K562 (cell line): Measurements from ENCODE around the gene CKLF.

Experiments
- CTCF ChIP-seq, 3 experiments: IDR thresholded peaks in 2 of 3; conservative IDR thresholded peaks in 1 of 3; 2 replicates each; pipeline ENCODE4 v1.5.1; 2011 to 2012; ENCODE audit warnings: low read length in 3 of 3, mild to moderate bottlenecking in 3 of 3, control low read depth in 2 of 3, improper control_type of control experiment in 1 of 3, inconsistent platforms in 1 of 3, low read depth in 1 of 3, mixed read lengths in 1 of 3, moderate library complexity in 1 of 3; ENCODE audit not compliant: insufficient read depth in 2 of 3
- MTA3 ChIP-seq: fragments of 450-650 bp; formaldehyde crosslinking; IDR thresholded peaks from 2 replicates; pipeline ENCODE4 v1.6.1; 2017; ENCODE audit warnings: mild to moderate bottlenecking, borderline replicate concordance
- ZNF253 ChIP-seq: fragments of 250-450 bp; sonication (Bioruptor Pico); conservative IDR thresholded peaks from 2 replicates; pipeline ENCODE4 v1.6.1; 2021; ENCODE audit warnings: mild to moderate bottlenecking
- ZNF282 ChIP-seq: sonication (generic); formaldehyde crosslinking; IDR thresholded peaks from 2 replicates; pipeline ENCODE4 v1.8.1; 2023; ENCODE audit warnings: missing genetic modification reagents
- ZNF347 ChIP-seq: fragments of 450-650 bp; formaldehyde crosslinking; IDR thresholded peaks from 2 replicates; pipeline ENCODE4 v1.4.0; 2020; ENCODE audit warnings: low read depth, mild to moderate bottlenecking, moderate library complexity
- TF ChIP-seq, protein P1 (sequence below): sonication (generic); formaldehyde crosslinking; IDR thresholded peaks from 2 replicates; pipeline ENCODE4 v1.9.0; 2022; ENCODE audit warnings: mild to moderate bottlenecking, missing genetic modification reagents

DNA sequence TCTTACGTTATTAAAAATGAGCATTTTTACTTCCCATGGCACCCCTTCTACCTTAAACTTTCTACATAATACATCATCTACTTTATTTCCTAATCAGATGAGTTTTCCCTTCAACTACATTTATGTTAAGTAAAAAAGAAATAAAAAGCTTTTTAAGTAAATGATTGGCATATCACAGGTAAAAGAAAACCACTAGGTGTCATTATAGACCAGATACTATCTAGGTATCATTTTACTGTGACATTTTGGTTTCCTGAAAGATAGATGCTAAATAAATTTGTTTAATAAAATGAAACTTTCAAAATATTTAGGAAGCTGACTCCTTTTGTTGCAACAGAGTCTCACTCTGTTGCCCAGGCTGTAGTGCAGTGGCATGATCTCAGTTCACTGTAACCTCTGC, 10.0 kb downstream of the CKLF start:
- TF ChIP-seq ZNF253 (no peak), MTA3 (no peak), CTCF (IDR thresholded peaks at IDR 0.05 in 2 of 3, conservative IDR thresholded peaks at IDR 0.05 in 1 of 3; ENCODE audit: insufficient read depth in 2 of 3, low read depth in 1 of 3, low read length in 3 of 3) (no peak), ZNF347 (CRISPR knock-in tag) (no peak), ZNF282 (CRISPR knock-in tag) (no peak)
- TF ChIP-seq, protein P1, sequence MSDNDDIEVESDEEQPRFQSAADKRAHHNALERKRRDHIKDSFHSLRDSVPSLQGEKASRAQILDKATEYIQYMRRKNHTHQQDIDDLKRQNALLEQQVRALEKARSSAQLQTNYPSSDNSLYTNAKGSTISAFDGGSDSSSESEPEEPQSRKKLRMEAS (CRISPR knock-in tag) = no peak
